HG03159 (cell line): ENCODE measurements around the gene CCDC188.

Source experiments
- ATAC-seq: cut with Tn5 transposase; IDR thresholded peaks from one replicate; pipeline ENCODE4 v1.9.1; 2021; ENCODE audit warnings: mild to moderate bottlenecking, moderate library complexity; ENCODE audit not compliant: unreplicated experiment

The CCDC188 gene

GRCh38 chr22:20150381-20151275 is at the start of gene CCDC188:
Gene CCDC188, minus strand, starts transcription at chr22:20151055. Its CDS starts 69 bp downstream, at chr22:20150986.
- no peak for ATAC-seq

GRCh38 chr22:20199906-20200305 is 49.1 kb upstream of the CCDC188 start:
- ATAC-seq, result no peak

- ATAC-seq, result no peak
These were observed 48.6 kb upstream of the CCDC188 start for GRCh38 chr22:20199413-20199842.

- no peak for ATAC-seq
These were observed 47.9 kb upstream of the CCDC188 start for GRCh38 chr22:20198557-20199319.

GRCh38 chr22:20197407-20198030 is 46.7 kb upstream of the CCDC188 start:
- ATAC-seq, result no peak

GRCh38 chr22:20196094-20196842 is 45.4 kb upstream of the CCDC188 start:
- no peak for ATAC-seq

GRCh38 chr22:20194681-20195593 is 44.1 kb upstream of the CCDC188 start:
- no peak for ATAC-seq

GRCh38 chr22:20193761-20194494 is 43.1 kb upstream of the CCDC188 start:
- no peak for ATAC-seq

GRCh38 chr22:20192972-20193760 is 42.3 kb upstream of the CCDC188 start:
- ATAC-seq, result no peak

- ATAC-seq, result no peak
These were observed 41.6 kb upstream of the CCDC188 start for GRCh38 chr22:20192293-20192971.

- ATAC-seq, result no peak
These were observed 40.9 kb upstream of the CCDC188 start for GRCh38 chr22:20191803-20192202.

GRCh38 chr22:20191000-20191515 is 40.2 kb upstream of the CCDC188 start:
- ATAC-seq, result no peak

GRCh38 chr22:20188567-20188877 is 37.7 kb upstream of the CCDC188 start:
- ATAC-seq, result no peak

- ATAC-seq, result no peak
These were observed 37.1 kb upstream of the CCDC188 start for GRCh38 chr22:20187777-20188566.

- ATAC-seq, result no peak
These were observed 36.2 kb upstream of the CCDC188 start for GRCh38 chr22:20186871-20187546.

- ATAC-seq, result no peak
These were observed 35.5 kb upstream of the CCDC188 start for GRCh38 chr22:20186183-20186870.
